ENCODE measurements around the gene HDAC8. TPM values are rescaled to one million over a fixed set of nuclear protein-coding genes. Genes with fewer than 3 reads are reported as not detected.

Gene HDAC8
- total and polyA plus RNA-seq, 9 donors, result 15.4 to 22.0 (median 17.7) TPM

Other genes starting within 250 kb of the HDAC8 start
- gene PHKA1, start 141.5 kb upstream of the HDAC8 start, total RNA-seq, result 2.7 TPM
- gene PHKA1, start 141.5 kb upstream of the HDAC8 start, polyA plus RNA-seq (ENCODE audit: insufficient read depth in 1 of 8, insufficient read length in 8 of 8, low replicate concordance in 1 of 8), result 1 to 10 TPM; 2.0 to 3.8 (median 3.1) TPM
- gene DMRTC1B, start 204.0 kb upstream of the HDAC8 start, total RNA-seq, result 0.22 TPM
- gene DMRTC1B, start 204.0 kb upstream of the HDAC8 start, polyA plus RNA-seq (ENCODE audit: insufficient read depth in 1 of 8, insufficient read length in 8 of 8, low replicate concordance in 1 of 8), result 1 to 10 TPM in 2 of 8 donors, under 1 TPM in 6; 0.43 to 1.0 (median 0.80) TPM
- not detected for gene FAM236B, start 209.8 kb upstream of the HDAC8 start, total RNA-seq
- not detected for gene FAM236B, start 209.8 kb upstream of the HDAC8 start, polyA plus RNA-seq (ENCODE audit: insufficient read depth in 1 of 8, insufficient read length in 8 of 8, low replicate concordance in 1 of 8)
- gene FAM236D, start 235.4 kb upstream of the HDAC8 start, total RNA-seq, result not detected
- gene FAM236D, start 235.4 kb upstream of the HDAC8 start, polyA plus RNA-seq (ENCODE audit: insufficient read depth in 1 of 8, insufficient read length in 8 of 8, low replicate concordance in 1 of 8), result not detected